Osteocyte (in vitro differentiated cells): ENCODE data around the gene SLC7A8. TPM values are rescaled to one million over a fixed set of nuclear protein-coding genes. Genes with fewer than 3 reads are reported as not detected.

Source experiments
- DNase-seq: peaks from one replicate; pipeline ENCODE4 v3.0.0; 2021; ENCODE audit warnings: mixed read lengths; ENCODE audit not compliant: unreplicated experiment; ENCODE audit errors: extremely low spot score
- H3K27ac Mint-ChIP-seq: one replicate; pipeline ENCODE4 v1.8.0; 2021; ENCODE audit warnings: mild to moderate bottlenecking, mixed read lengths; ENCODE audit not compliant: unreplicated experiment
- H3K27me3 Mint-ChIP-seq: one replicate; pipeline ENCODE4 v1.8.0; 2021; ENCODE audit warnings: mixed read lengths; ENCODE audit not compliant: unreplicated experiment
- H3K36me3 Mint-ChIP-seq: one replicate; pipeline ENCODE4 v1.8.0; 2021; ENCODE audit warnings: mixed read lengths; ENCODE audit not compliant: unreplicated experiment
- H3K4me1 Mint-ChIP-seq: one replicate; pipeline ENCODE4 v1.8.0; 2021; ENCODE audit warnings: mixed read lengths; ENCODE audit not compliant: unreplicated experiment
- H3K4me3 Mint-ChIP-seq: one replicate; pipeline ENCODE4 v1.8.0; 2021; ENCODE audit warnings: mild to moderate bottlenecking, moderate library complexity, mixed read lengths; ENCODE audit not compliant: unreplicated experiment
- H3K9me3 Mint-ChIP-seq: one replicate; pipeline ENCODE4 v1.8.0; 2021; ENCODE audit warnings: mixed read lengths; ENCODE audit not compliant: unreplicated experiment
- CTCF ChIP-seq: fragments of 200-600 bp; sonication (generic); IDR thresholded peaks from 2 replicates; pipeline ENCODE4 v1.5.0; 2021; ENCODE audit warnings: antibody characterized with exemption, mild to moderate bottlenecking, moderate library complexity
- total RNA-seq: library from RNA; stranded (reverse); gene quantifications from 2 replicates; pipeline ENCODE4 v1.2.1, GENCODE V29; 2021

The SLC7A8 gene
- total RNA-seq, 1 donor from 2014 or later: 0.75 TPM

GRCh38 chr14:23093104-23093503 is 90.4 kb downstream of the SLC7A8 start:
- Mint-ChIP-seq H3K36me3 (peaks cover 38% of the 10 kb centered on the region), H3K9me3 (no peaks in the 10 kb centered on the region), H3K4me1 (peaks cover 18% of the 10 kb centered on the region), H3K27me3 (no peaks in the 10 kb centered on the region), H3K27ac (no peak overlapping the region), H3K4me3 (peak overlapping the region; percentile 46)
- no peak for TF ChIP-seq CTCF
- no peak for DNase-seq

- no peak for TF ChIP-seq CTCF
- H3K4me1 Mint-ChIP-seq: peaks cover 7% of the 10 kb centered on the region
- peaks cover 43% of the 10 kb centered on the region for H3K36me3 Mint-ChIP-seq
- H3K4me3 Mint-ChIP-seq: no peak overlapping the region
- no peak overlapping the region for H3K27ac Mint-ChIP-seq
- DNase-seq: no peak
- no peaks in the 10 kb centered on the region for H3K9me3 Mint-ChIP-seq
- no peaks in the 10 kb centered on the region for H3K27me3 Mint-ChIP-seq
Observed at GRCh38 chr14:23091294-23092225, 91.9 kb downstream of the SLC7A8 start.

- Mint-ChIP-seq H3K27ac (no peak overlapping the region), H3K9me3 (no peaks in the 10 kb centered on the region), H3K27me3 (no peaks in the 10 kb centered on the region), H3K4me3 (no peak overlapping the region), H3K36me3 (peaks cover 51% of the 10 kb centered on the region), H3K4me1 (no peaks in the 10 kb centered on the region)
- DNase-seq: no peak
- TF ChIP-seq CTCF: no peak
Observed at GRCh38 chr14:23090254-23090636, 93.2 kb downstream of the SLC7A8 start.

GRCh38 chr14:23089498-23090253 is 93.8 kb downstream of the SLC7A8 start:
- Mint-ChIP-seq H3K36me3 (peaks cover 51% of the 10 kb centered on the region), H3K27ac (no peak overlapping the region), H3K4me1 (no peaks in the 10 kb centered on the region), H3K9me3 (no peaks in the 10 kb centered on the region), H3K4me3 (no peak overlapping the region), H3K27me3 (no peaks in the 10 kb centered on the region)
- no peak for TF ChIP-seq CTCF
- DNase-seq: no peak

- Mint-ChIP-seq H3K4me3 (no peak overlapping the region), H3K27me3 (no peaks in the 10 kb centered on the region), H3K4me1 (no peaks in the 10 kb centered on the region), H3K9me3 (no peaks in the 10 kb centered on the region), H3K36me3 (peaks cover 39% of the 10 kb centered on the region), H3K27ac (no peak overlapping the region)
- TF ChIP-seq CTCF: no peak
- DNase-seq: no peak
Observed at GRCh38 chr14:23086565-23086964, 96.9 kb downstream of the SLC7A8 start.
